Measurements from ENCODE around the gene NFIC.
"Not testable (repeated sequence)": the region's sequence is repeated elsewhere in the genome, so short reads cannot be mapped to it uniquely, and the experiment has no call there.

Gene NFIC

GRCh38 chr19:3448616-3449334, 82.4 kb downstream of the NFIC start:
- H3K4me3 ChIP-seq (ENCODE audit: low read depth, low read length), result no peak overlapping the region
- no peak for DNase-seq (ENCODE audit: low read depth)
- TF ChIP-seq CTCF (IDR thresholded peaks at IDR 0.05; ENCODE audit: low read depth, low read length, missing control alignments), result no peak

GRCh38 chr19:3450796-3451411, 84.5 kb downstream of the NFIC start:
- TF ChIP-seq CTCF (IDR thresholded peaks at IDR 0.05; ENCODE audit: low read depth, low read length, missing control alignments), result no peak
- no peak for DNase-seq (ENCODE audit: low read depth)

GRCh38 chr19:3451451-3451866, 85.1 kb downstream of the NFIC start:
- no peak for TF ChIP-seq CTCF (IDR thresholded peaks at IDR 0.05; ENCODE audit: low read depth, low read length, missing control alignments)
- DNase-seq (ENCODE audit: low read depth), result no peak
- H3K4me3 ChIP-seq (ENCODE audit: low read depth, low read length), result no peak overlapping the region

More at GRCh38 chr19:3450796-3451411, 84.5 kb downstream of the NFIC start:
- no peak overlapping the region for H3K4me3 ChIP-seq (ENCODE audit: low read depth, low read length)

GRCh38 chr19:3452171-3452941, 86.0 kb downstream of the NFIC start:
- DNase-seq (ENCODE audit: low read depth), result no peak
- no peak overlapping the region for H3K4me3 ChIP-seq (ENCODE audit: low read depth, low read length)
- no peak for TF ChIP-seq CTCF (IDR thresholded peaks at IDR 0.05; ENCODE audit: low read depth, low read length, missing control alignments)

- not testable (repeated sequence) for DNase-seq (ENCODE audit: low read depth); H3K4me3 ChIP-seq (ENCODE audit: low read depth, low read length)
These were observed 86.5 kb downstream of the NFIC start for GRCh38 chr19:3452942-3453214.

- H3K4me3 ChIP-seq (ENCODE audit: low read depth, low read length), result no peak overlapping the region
- TF ChIP-seq CTCF (IDR thresholded peaks at IDR 0.05; ENCODE audit: low read depth, low read length, missing control alignments), result no peak
- DNase-seq (ENCODE audit: low read depth), result no peak
These were observed 87.5 kb downstream of the NFIC start for GRCh38 chr19:3453840-3454239.

- no peak for TF ChIP-seq CTCF (IDR thresholded peaks at IDR 0.05; ENCODE audit: low read depth, low read length, missing control alignments)
- H3K4me3 ChIP-seq (ENCODE audit: low read depth, low read length), result no peak overlapping the region
- no peak for DNase-seq (ENCODE audit: low read depth)
These were observed 88.4 kb downstream of the NFIC start for GRCh38 chr19:3454656-3455392.
